ENCODE measurements around the gene QRFP. TPM values are rescaled to one million over a fixed set of nuclear protein-coding genes. Genes with fewer than 3 reads are reported as not detected.

The QRFP gene
- total RNA-seq, 6 experiments from 2014 or later = 3.3 TPM; not detected in 5

DNA sequence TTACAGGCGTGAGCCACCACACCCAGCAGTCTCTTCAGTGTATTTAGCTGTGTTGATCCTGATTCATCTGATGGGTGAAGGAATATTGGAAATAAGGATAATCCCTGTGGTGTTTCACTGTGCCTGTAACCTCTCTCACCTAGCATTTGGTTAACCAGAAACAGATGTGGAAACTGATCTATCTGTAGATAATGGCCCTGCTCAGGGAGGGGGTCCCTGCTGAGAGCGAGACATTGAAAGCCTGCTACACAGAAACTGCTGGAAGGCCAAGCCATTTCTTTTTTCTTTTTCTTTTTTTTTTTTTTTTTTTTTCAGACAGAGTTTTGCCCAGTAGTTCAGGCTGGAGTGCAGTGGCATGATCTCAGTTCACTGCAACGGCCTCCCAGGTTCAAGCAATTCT, 28.4 kb downstream of the QRFP start:
- intact Hi-C loops (cut with DNase I) = loop anchor here (5.0 to 10.0 kb wide), 2 partner anchors 74 to 93 kb away; no protein-coding TSS in a partner anchor
- ATAC-seq (no peak), DNase-seq (no peak)
- Histone ChIP-seq H3K27me3 (no peaks in the 10 kb centered on the region), H3K4me3 (no peak overlapping the region), H3K27ac (no peak overlapping the region), H3K36me3 (peaks cover 0 to 4% (median 0%) of the 10 kb centered on the region in 4 donors), H3K9me3 (no peaks in the 10 kb centered on the region), H3K4me1 (peaks cover 0 to 12% (median under 1%) of the 10 kb centered on the region in 4 donors)
- 100% methylated on average over 3 of the region's 3 CpGs for WGBS (ENCODE audit: insufficient coverage, low coverage, low lambda C conversion rate, missing lambda C conversion rate)
- no peak for TF ChIP-seq POLR2A (IDR thresholded peaks at IDR 0.05)
- no peak for TF ChIP-seq CTCF (IDR thresholded peaks at IDR 0.05)

DNA sequence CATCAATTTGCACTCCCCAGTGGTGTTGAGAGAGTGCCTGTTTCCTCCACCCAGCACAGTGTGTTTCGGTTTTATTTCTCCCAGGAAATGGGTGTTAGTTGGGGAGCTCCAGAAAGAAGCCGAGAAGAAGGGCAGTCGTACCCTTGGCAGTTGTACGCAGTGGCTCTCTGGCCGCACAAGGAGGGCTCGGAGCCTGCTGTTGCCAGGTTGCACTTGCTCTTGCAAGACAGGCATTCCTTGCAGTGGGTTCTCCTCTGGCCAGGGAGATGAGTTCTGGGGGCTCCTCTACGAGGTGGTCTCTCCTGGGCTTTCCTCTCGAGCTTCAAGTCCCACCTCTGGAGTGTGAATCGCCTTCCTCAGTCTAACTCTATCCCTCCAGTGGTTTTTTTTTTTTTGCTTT, 29.1 kb downstream of the QRFP start:
- DNase-seq (peak in 1 of 3 donors; percentile 27), ATAC-seq (no peak)
- intact Hi-C loops (cut with DNase I) = loop anchor here (5.0 to 10.0 kb wide), 2 partner anchors 75 to 93 kb away; no protein-coding TSS in a partner anchor
- H3K27me3 ChIP-seq = no peaks in the 10 kb centered on the region
- H3K4me1 ChIP-seq = peaks cover 0 to 5% (median 0%) of the 10 kb centered on the region in 4 donors
- H3K27ac ChIP-seq = no peak overlapping the region
- no peak overlapping the region for H3K4me3 ChIP-seq
- TF ChIP-seq POLR2A (IDR thresholded peaks at IDR 0.05) (no peak), CTCF (IDR thresholded peaks at IDR 0.05) (no peak)
- 80% methylated on average over 2 of the region's 9 CpGs for WGBS (ENCODE audit: insufficient coverage, low coverage, low lambda C conversion rate, missing lambda C conversion rate)
- H3K36me3 ChIP-seq = peaks cover 0 to 7% (median 0%) of the 10 kb centered on the region in 4 donors
- H3K9me3 ChIP-seq = no peaks in the 10 kb centered on the region

- Histone ChIP-seq H3K9me3 (no peaks in the 10 kb centered on the region), H3K27ac (no peak overlapping the region), H3K36me3 (peaks cover 0 to 7% (median 0%) of the 10 kb centered on the region in 4 donors), H3K27me3 (no peaks in the 10 kb centered on the region), H3K4me1 (no peaks in the 10 kb centered on the region), H3K4me3 (no peak overlapping the region)
- intact Hi-C loops (cut with DNase I) = loop anchor here (5.0 to 10.0 kb wide), 2 partner anchors 76 to 92 kb away; no protein-coding TSS in a partner anchor
- TF ChIP-seq POLR2A (IDR thresholded peaks at IDR 0.05) (no peak), CTCF (IDR thresholded peaks at IDR 0.05) (peak; percentile 75 to 87 (median 82))
- WGBS (ENCODE audit: insufficient coverage, low coverage, low lambda C conversion rate, missing lambda C conversion rate) = 4% methylated on average over 3 of the region's 4 CpGs
- DNase-seq (peak; percentile 57 to 72 (median 60)), ATAC-seq (peak; percentile 83 to 88 (median 87))
Measured at GRCh38 chr9:130866474-130866965, 30.1 kb downstream of the QRFP start.

- Histone ChIP-seq H3K4me1 (no peaks in the 10 kb centered on the region), H3K27ac (no peak overlapping the region), H3K4me3 (no peak overlapping the region), H3K27me3 (no peaks in the 10 kb centered on the region), H3K9me3 (no peaks in the 10 kb centered on the region), H3K36me3 (peaks cover 0 to 7% (median 0%) of the 10 kb centered on the region in 4 donors)
- ATAC-seq (no peak), DNase-seq (no peak)
- WGBS (ENCODE audit: insufficient coverage, low coverage, low lambda C conversion rate, missing lambda C conversion rate) = 75% methylated on average over 2 of the region's 3 CpGs
- TF ChIP-seq POLR2A (IDR thresholded peaks at IDR 0.05) = no peak
- TF ChIP-seq CTCF (IDR thresholded peaks at IDR 0.05) = no peak
- intact Hi-C loops (cut with DNase I) = loop anchor here (5.0 to 10.0 kb wide), 2 partner anchors 76 to 91 kb away; no protein-coding TSS in a partner anchor
Measured at GRCh38 chr9:130865921-130866320, 30.7 kb downstream of the QRFP start.

Measured in right lobe of liver (tissue), 6 donors.